GM10248 (cell line): ENCODE results near the gene MGME1.

Experiments used
- CTCF ChIA-PET: fragments of 300-600 bp; sonication (Branson Sonifier 250); formaldehyde crosslinking; extraction: SDS; loops from one replicate; lab custom pipeline; 2021; ENCODE audit warnings: antibody characterized with exemption; lab: Yijun Ruan, JAX
- POLR2A ChIA-PET: fragments of 350-650 bp; sonication (Branson Sonifier 250); formaldehyde crosslinking; extraction: SDS; loops from one replicate; lab custom pipeline; 2020; ENCODE audit warnings: antibody characterized with exemption; lab: Yijun Ruan, JAX
- DNase-seq: peaks from one replicate; pipeline ENCODE4 v3.0.0; 2012; ENCODE audit errors: extremely low spot score
- CTCF ChIP-seq: IDR thresholded peaks from 2 replicates; pipeline ENCODE4 v1.5.1; 2012; ENCODE audit warnings: mild to moderate bottlenecking, low read depth; ENCODE audit errors: extremely low read depth, missing control alignments, control extremely low read depth

Gene MGME1

GRCh38 chr20:17938871-17939619, 29.8 kb upstream of the MGME1 start:
- CTCF ChIA-PET, result interaction anchor here (0.6 to 5.1 kb wide), 52 partner anchors 10 to 434 kb away, joined by 3 to 53 read pairs (median 5); partner anchors contain the start of gene RRBP1
- TF ChIP-seq CTCF, result peak; percentile 92
- peak; percentile 78 for DNase-seq
- POLR2A ChIA-PET, result interaction anchor here (0.6 to 1.0 kb wide), 3 partner anchors 27 to 257 kb away, joined by 4 read pairs; partner anchors contain the start of gene RRBP1

- CTCF ChIA-PET, result interaction anchor here (0.6 to 5.1 kb wide), 36 partner anchors 9 to 435 kb away, joined by 3 to 53 read pairs (median 5); partner anchors contain the start of gene RRBP1
- POLR2A ChIA-PET, result interaction anchor here (1.0 kb wide), 1 partner anchor 257 kb away, joined by 4 read pairs; the partner anchor contains the start of gene RRBP1
- DNase-seq, result no peak
- no peak for TF ChIP-seq CTCF
Measured at GRCh38 chr20:17939622-17940223, 29.1 kb upstream of the MGME1 start.

- DNase-seq, result no peak
- ChIA-PET POLR2A (no interaction called here), CTCF (interaction anchor here (2.1 to 5.1 kb wide), 5 partner anchors 8 to 435 kb away, joined by 6 to 53 read pairs (median 21); partner anchors contain the start of gene RRBP1)
- TF ChIP-seq CTCF, result no peak
Measured at GRCh38 chr20:17940224-17940971, 28.4 kb upstream of the MGME1 start.

GRCh38 chr20:17941087-17941825, 27.6 kb upstream of the MGME1 start:
- CTCF ChIA-PET, result interaction anchor here (1.0 to 5.1 kb wide), 2 partner anchors 18 to 258 kb away, joined by 3 to 53 read pairs; partner anchors contain the start of gene RRBP1

GRCh38 chr20:17941826-17942196, 27.0 kb upstream of the MGME1 start:
- ChIA-PET POLR2A (no interaction called here), CTCF (interaction anchor here (1.0 to 2.7 kb wide), 4 partner anchors 9 to 22 kb away, joined by 3 to 8 read pairs (median 4); no protein-coding TSS in a partner anchor)
- DNase-seq, result no peak
- TF ChIP-seq CTCF, result no peak

More at GRCh38 chr20:17941087-17941825, 27.6 kb upstream of the MGME1 start:
- DNase-seq, result no peak
- TF ChIP-seq CTCF, result no peak
- POLR2A ChIA-PET, result no interaction called here
